Occipital lobe (tissue), 2 donors: Measurements from ENCODE around the gene FDXR. TPM values are rescaled to one million over a fixed set of nuclear protein-coding genes. Genes with fewer than 3 reads are reported as not detected.

ENCODE experiments used
- DNase-seq: peaks from one replicate; lab custom pipeline; 2025; lab: John Stamatoyannopoulos, UW
- total RNA-seq: library from RNA; depleted of rRNA; stranded (reverse); fragments of >200 nt; gene quantifications from one replicate; pipeline ENCODE4 v1.2.3, GENCODE V29; 2014

Gene FDXR
- total RNA-seq, 1 donor from 2014 or later: 3.1 TPM

DNA sequence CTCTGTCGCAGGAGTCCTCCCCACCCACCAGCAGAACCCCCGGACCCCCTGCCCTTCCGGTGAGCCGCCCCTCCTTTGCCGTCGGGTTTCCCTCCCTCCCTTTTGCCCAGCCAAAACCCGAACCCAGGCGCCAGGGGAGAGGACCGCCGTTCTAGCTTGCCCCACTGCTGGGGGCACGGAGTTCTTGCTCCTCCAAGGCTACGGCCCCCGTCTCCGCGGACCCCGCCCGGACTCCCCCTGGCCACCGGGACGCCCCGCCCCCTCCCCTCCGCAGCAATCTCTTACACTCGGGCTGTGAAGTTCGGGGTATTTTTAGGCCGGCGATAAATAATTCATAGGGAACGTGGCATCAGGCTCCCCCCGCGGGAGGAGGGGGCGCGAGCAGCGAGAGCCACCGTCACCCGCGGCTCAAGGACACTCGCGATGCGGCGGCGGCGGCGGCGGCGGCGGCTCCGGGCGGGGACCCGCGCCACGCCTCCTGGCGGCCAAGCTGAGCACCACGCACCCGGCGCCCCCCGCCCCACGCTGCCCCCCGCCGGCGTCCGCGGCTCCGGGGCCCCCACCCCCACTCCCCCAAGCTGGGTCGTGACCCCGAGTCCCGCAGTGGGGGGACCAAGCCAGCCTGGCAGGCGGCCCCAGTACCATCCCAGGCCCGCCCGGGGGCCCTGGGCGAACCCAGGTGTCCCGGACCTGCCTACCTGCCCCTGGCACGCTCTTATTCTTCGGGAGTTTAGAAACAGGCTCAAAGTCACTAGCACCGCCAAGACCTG, 13.2 kb downstream of the FDXR start, which contains the start of gene GRIN2C:
TSS of gene GRIN2C (minus strand) at position 427 of the 770 bp plus-strand sequence. CDS start 4,793 bp downstream, outside the sequence.
- DNase-seq: no peak

GRCh38 chr17:74858672-74859458, 13.9 kb downstream of the FDXR start:
- DNase-seq: no peak

- DNase-seq: no peak
These were observed 15.6 kb downstream of the FDXR start for GRCh38 chr17:74857191-74857590.

DNA sequence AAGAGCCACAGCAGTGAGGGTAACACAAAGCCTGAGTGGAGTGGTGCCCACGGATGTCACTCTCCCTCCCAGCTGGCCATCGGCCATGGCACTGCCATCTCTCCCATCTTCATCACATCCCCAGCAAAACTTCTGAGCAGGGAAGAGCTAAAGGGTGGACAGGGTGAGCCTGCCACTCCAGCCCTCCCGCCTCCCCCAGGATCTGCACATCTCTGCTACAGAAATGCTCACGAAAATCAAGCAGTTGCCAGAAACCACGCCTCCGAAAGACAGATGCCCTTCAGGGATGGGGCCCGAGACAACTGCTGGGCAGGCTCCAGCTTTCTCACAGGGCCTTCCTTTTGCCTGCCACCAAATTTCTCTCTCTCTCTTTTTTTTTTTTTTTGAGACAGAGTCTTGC, 16.7 kb downstream of the FDXR start:
- DNase-seq: no peak

DNA sequence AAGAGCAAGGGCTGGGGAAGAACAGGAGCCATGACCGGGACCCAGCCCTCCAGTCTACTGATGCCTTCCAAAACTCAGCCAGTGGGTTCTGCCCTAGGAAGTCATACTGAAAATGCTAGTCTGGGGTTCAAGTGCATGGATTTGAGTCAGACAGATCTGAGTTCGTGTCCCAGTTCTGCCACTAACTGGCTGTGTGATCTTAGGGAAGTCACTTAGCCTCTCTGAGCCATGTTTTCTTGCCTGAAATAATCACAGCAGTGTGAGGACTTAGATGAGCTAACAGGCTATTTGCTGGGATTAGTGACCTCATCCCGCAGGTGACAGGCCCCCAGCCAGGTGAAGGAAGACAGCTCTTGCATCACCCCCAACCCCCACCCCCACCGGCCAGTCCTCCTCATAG, 17.5 kb downstream of the FDXR start:
- no peak for DNase-seq

DNA sequence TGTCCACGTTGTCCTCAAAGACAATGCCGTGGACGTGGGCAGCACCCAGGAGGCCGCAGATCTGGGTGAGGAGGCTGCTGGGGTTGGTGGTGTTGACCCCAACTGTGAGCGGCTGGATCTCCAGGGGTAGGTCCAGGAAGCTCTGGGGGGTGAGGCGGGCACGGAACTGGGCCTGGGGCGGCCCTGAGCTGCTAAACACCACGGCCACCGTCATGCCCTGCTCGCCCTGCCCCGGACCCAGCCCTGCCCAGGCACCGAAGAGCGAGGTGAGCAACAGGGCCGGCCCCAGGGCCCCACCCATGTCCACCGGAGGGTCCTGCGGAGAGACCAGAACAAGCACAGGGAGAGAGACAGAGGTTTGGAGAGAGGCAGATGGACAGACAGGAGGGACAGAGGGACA, 18.0 kb downstream of the FDXR start:
- no peak for DNase-seq

GRCh38 chr17:74853669-74854068, 19.1 kb downstream of the FDXR start:
- no peak for DNase-seq

- DNase-seq: no peak
These were observed 19.8 kb downstream of the FDXR start for GRCh38 chr17:74853048-74853397.

- DNase-seq: no peak
These were observed 20.4 kb downstream of the FDXR start for GRCh38 chr17:74852237-74853047.

- no peak for DNase-seq
These were observed 21.1 kb downstream of the FDXR start for GRCh38 chr17:74851612-74852236.

- no peak for DNase-seq
These were observed 21.9 kb downstream of the FDXR start for GRCh38 chr17:74850914-74851313.

GRCh38 chr17:74850310-74850709, 22.5 kb downstream of the FDXR start:
- no peak for DNase-seq

- no peak for DNase-seq
These were observed 24.0 kb downstream of the FDXR start for GRCh38 chr17:74848656-74849399.

DNA sequence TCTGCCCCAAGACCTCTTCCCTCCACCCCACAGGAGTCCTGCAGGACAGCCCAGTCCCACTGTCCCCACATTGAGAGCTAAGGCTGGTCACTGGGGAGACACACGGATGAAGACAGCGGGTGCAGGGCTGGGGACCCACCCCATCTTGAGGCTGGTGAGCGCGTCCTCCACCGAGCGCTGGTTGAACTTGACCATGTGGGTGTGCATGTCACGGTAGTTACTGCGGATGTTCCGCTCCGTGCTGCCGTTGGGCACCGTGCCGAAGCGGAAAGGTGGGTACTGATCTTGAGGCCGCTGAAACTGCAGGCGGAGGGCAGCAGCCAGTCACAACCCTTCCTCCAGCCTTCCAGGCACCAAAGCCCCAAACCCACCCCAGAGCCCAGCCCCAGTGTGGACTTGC, 26.2 kb downstream of the FDXR start:
- no peak for DNase-seq

DNA sequence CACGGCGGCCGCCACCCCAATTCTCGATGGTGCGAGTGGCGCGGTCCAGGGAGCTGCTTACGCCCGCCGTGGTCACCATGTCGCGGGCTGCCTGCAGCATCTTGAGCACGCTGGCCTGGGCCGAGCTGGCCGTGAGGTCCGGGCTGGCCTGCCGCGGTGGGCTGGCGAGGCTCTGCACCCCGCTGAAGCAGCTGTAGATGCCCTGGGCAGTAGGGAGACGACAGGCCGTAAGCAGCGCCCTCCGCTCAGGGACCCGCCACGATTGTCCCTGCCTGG, 29.5 kb downstream of the FDXR start:
- DNase-seq: no peak

- peak; percentile 31 for DNase-seq
These were observed 30.0 kb downstream of the FDXR start for GRCh38 chr17:74842599-74843351.

DNA sequence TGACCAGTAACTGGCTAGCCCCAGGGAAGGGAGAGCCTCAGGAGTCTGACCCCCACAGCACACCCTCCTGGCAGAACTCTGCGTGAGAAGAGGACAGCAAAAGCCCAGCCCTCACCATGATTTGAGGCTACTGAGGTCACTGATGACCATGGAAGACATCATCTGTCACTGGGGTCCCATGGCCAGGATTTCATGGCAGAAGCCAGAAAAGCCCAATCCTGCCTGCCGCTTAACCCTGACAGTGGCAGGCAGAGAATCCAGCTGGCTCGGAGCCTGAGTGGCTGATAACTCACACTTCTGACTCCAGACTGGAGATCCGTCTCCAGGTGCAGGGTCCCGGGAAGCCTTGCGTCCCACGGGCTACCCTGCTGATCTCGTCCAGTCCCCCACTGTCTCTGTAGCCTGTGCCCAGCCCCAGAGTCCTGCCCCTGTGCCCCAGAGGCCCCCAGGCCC, 30.6 kb downstream of the FDXR start:
- no peak for DNase-seq

- DNase-seq: peak; percentile 22
These were observed 31.7 kb downstream of the FDXR start for GRCh38 chr17:74840989-74841666.

- DNase-seq: no peak
These were observed 32.6 kb downstream of the FDXR start for GRCh38 chr17:74839990-74840852.
